Stimulated activated naive CD8-positive, alpha-beta T cell treated with anti-CD3 and anti-CD28 coated beads, Interleukin-15, amount 100 ng/mL, for 72 hours (primary cell): Measurements from ENCODE around the gene GADD45GIP1.

Source experiments
- ATAC-seq: fragments of 150-1000 bp; cut with Tn5 transposase; 2 replicates; pipeline ENCODE4 v1.10.0; 2021; ENCODE audit warnings: mild to moderate bottlenecking, moderate library complexity
- DNase-seq, 2 donors: peaks; one replicate each; pipeline ENCODE4 v3.0.0; 2021 to 2022
- H3K27ac Mint-ChIP-seq, 2 donors: one replicate each; pipeline ENCODE4 v1.8.0; 2022; ENCODE audit warnings: mild to moderate bottlenecking in 2 of 2, mixed read lengths in 2 of 2, moderate library complexity in 2 of 2
- H3K27me3 Mint-ChIP-seq: one replicate; pipeline ENCODE4 v1.8.0; 2022; ENCODE audit warnings: mixed read lengths
- H3K4me1 Mint-ChIP-seq: one replicate; pipeline ENCODE4 v1.8.0; 2022; ENCODE audit warnings: mild to moderate bottlenecking, mixed read lengths
- H3K4me3 Mint-ChIP-seq, 2 donors: one replicate each; pipeline ENCODE4 v1.8.0; 2022; ENCODE audit warnings: mild to moderate bottlenecking in 2 of 2, mixed read lengths in 2 of 2, moderate library complexity in 1 of 2
- H3K9me3 Mint-ChIP-seq, 2 donors: one replicate each; pipeline ENCODE4 v1.8.0; 2022; ENCODE audit warnings: mixed read lengths in 2 of 2

Gene GADD45GIP1

DNA sequence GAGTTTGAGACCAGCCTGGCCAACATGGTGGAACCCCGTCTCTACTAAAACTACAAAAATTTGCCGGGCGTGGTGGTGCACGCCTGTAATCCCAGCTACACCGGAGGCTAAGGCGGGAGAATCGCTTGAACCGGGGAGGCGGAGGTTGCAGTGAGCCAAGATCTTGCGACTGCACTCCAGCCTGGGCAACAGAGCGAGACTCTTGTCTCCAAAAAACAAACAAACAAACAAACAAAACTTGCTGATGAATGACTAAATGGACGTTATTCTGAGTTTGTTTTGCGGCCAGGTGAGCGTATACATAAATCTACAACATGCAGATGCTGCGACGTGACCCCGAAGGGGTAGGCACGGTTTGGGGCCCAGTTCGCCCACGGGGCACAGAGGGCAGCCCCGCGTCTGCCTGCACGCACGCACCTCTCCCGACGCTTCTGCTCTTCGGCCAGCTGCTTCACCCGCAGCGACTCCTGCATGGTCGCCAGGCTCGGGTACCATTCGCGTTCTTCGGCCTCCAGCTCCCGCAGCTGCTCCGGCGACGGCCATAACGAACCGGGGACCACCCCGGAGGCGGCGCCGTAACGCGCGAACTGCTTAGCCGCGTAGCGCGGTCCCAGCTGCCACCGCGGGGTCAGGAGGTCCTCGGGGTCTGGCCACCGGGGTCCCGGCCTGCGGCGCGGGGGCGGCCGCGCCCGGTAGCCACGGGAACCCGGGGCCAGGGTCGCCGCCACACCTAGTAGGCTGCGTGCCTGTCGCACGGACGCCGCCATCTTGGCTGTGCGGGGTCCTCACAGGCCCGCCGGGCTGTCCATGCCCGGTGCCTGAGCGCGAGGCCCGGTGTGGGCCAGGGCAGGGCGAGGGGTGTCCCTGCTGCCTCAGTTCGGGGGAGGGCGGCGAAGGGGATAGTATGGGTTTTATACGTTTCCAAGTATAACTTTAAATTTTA, at the start of gene GADD45GIP1:
TSS of gene GADD45GIP1 (minus strand) at position 778 of the 943 bp plus-strand sequence. CDS start at position 767, 11 bp downstream.
- no peaks in the 10 kb centered on the region for H3K27me3 Mint-ChIP-seq

GRCh38 chr19:13005861-13006370, 48.9 kb upstream of the GADD45GIP1 start:
- peaks cover 9% of the 10 kb centered on the region for H3K4me1 Mint-ChIP-seq
- ATAC-seq (no peak), DNase-seq (no peak)
- peaks cover 36% of the 10 kb centered on the region for H3K27me3 Mint-ChIP-seq
- H3K4me3 Mint-ChIP-seq: no peak overlapping the region
- no peaks in the 10 kb centered on the region for H3K9me3 Mint-ChIP-seq
- H3K27ac Mint-ChIP-seq: no peak overlapping the region

More for the DNA sequence above, at the start of gene GADD45GIP1:
- Mint-ChIP-seq H3K4me3 (peak within 1 kb of the TSS; percentile 71 to 85), H3K9me3 (no peaks in the 10 kb centered on the region), H3K4me1 (peaks cover 46% of the 10 kb centered on the region), H3K27ac (peak within 1 kb of the TSS; percentile 95 to 97)
- DNase-seq: peak; percentile 86 to 90
- ATAC-seq: peak; percentile 96

- Mint-ChIP-seq H3K4me1 (peaks cover 2% of the 10 kb centered on the region), H3K27me3 (peaks cover 30% of the 10 kb centered on the region), H3K4me3 (no peak overlapping the region), H3K27ac (peak overlapping the region; percentile 34 to 60), H3K9me3 (no peaks in the 10 kb centered on the region)
- no peak for DNase-seq
- no peak for ATAC-seq
Measured at GRCh38 chr19:13005253-13005652, 48.2 kb upstream of the GADD45GIP1 start.

GRCh38 chr19:13004273-13004672, 47.2 kb upstream of the GADD45GIP1 start:
- Mint-ChIP-seq H3K4me3 (no peak overlapping the region), H3K27me3 (peaks cover 20% of the 10 kb centered on the region), H3K4me1 (no peaks in the 10 kb centered on the region), H3K27ac (no peak overlapping the region), H3K9me3 (no peaks in the 10 kb centered on the region)
- no peak for ATAC-seq
- DNase-seq: no peak

DNA sequence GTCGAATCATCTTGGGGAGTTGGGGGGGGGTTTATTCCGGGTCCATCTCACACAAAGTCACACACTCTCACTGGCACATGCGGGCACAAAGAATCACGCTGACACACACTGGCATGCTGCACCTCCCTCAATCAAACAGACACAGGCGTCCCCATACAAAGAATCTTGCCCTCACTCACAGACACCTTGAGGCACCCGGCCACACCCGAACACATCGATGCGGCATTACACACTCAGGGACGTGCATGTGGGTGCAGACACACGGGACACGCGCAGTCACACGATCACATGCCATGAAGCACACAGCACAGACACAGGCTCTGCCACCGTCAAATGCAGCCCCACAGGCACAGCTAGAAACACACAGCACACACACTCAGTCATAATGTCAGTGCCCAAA, 46.1 kb upstream of the GADD45GIP1 start:
- Mint-ChIP-seq H3K4me3 (no peak overlapping the region), H3K27me3 (peaks cover 9% of the 10 kb centered on the region), H3K4me1 (no peaks in the 10 kb centered on the region), H3K9me3 (no peaks in the 10 kb centered on the region), H3K27ac (peak overlapping the region in 1 of 2 donors; percentile 62)
- DNase-seq (no peak), ATAC-seq (no peak)

GRCh38 chr19:13002166-13002898, 45.3 kb upstream of the GADD45GIP1 start:
- no peak overlapping the region for H3K27ac Mint-ChIP-seq
- H3K27me3 Mint-ChIP-seq: peaks cover 9% of the 10 kb centered on the region
- H3K9me3 Mint-ChIP-seq: no peaks in the 10 kb centered on the region
- no peak overlapping the region for H3K4me3 Mint-ChIP-seq
- ATAC-seq: peak; percentile 35
- DNase-seq: no peak
- no peaks in the 10 kb centered on the region for H3K4me1 Mint-ChIP-seq

DNA sequence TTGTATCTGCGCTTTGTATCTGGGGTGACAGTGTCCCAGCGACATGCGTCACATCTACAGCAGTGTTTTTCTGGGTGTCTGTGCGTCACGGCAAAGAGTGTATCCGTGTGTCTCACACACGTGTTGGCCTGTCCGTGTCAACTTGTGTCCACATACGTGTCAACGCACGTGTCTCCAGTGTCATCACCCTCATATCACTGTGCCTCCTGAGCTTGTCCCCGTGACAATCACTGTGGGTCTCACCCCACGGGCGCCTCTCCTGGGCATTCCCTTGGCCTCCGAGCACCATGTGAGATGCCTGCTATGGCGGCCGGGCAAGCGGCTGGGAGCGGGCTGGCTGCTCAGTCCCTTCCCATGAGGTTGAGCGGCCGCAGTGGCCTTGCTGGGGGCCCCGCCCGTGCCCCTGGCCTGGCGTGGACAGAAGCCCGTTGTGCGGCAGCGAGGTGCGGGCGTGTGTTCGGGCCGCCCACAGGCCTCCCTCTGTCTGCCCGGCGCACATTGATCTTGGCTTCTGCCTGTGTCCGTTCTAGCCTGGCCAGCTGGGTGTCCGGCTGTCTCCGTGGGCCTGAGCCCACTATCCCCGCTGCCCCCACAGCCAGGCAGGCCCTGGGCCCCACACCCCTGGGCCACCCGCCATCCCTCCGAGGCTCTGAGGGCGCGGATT, 44.6 kb upstream of the GADD45GIP1 start:
- no peaks in the 10 kb centered on the region for H3K4me1 Mint-ChIP-seq
- peaks cover 9% of the 10 kb centered on the region for H3K27me3 Mint-ChIP-seq
- no peak overlapping the region for H3K4me3 Mint-ChIP-seq
- no peaks in the 10 kb centered on the region for H3K9me3 Mint-ChIP-seq
- H3K27ac Mint-ChIP-seq: no peak overlapping the region
- ATAC-seq (peak; percentile 6), DNase-seq (no peak)

GRCh38 chr19:13001166-13001501, 44.1 kb upstream of the GADD45GIP1 start:
- Mint-ChIP-seq H3K9me3 (no peaks in the 10 kb centered on the region), H3K27me3 (peaks cover 9% of the 10 kb centered on the region), H3K4me1 (peaks cover 1% of the 10 kb centered on the region), H3K4me3 (no peak overlapping the region), H3K27ac (no peak overlapping the region)
- no peak for ATAC-seq
- DNase-seq: no peak

DNA sequence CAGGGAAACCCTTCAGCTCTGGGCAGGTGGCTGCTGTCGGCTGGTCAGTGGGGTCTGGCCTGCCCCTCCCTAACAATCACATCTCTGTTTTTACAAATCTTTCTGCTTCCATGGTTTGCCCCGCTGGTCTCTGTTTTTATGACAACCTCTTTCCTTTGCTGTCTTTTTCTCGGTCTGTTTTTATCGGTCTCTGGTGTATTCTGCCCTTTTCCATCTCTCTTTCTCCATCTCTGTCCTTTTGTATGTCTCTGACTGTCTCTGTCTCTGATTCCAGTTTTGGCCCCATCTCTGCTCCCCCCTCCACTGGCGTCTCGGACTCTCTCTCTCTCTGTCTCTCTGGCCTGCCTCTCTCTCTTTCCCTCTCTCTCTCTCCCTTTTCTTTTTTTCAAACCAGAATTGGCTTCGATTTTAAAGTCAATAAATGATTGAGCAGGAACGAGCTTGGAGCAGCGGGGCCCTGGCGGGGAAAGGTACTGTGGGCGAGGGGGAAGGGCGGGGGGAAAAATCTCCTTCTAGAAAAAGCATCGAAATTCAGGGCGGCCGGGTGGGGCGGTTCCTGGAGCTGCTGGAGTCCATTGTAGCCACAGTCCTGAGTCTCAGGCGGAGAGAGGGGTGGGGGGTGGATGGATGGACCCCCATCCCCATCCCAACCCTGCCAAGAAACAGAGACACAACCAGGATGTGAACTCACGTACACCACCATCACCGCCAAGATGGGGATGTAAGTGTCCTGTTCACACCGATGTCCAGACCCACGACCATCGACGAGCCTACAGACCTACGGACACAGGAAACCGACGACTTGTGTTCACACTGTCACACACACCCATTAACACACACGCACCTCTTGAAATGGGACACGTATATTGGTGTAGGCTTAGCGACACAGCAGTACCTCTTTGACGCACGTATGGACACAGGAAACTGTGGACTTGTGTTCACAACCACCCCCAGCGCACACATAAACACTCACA, 41.2 kb upstream of the GADD45GIP1 start:
- Mint-ChIP-seq H3K4me3 (no peak overlapping the region), H3K4me1 (peaks cover 11% of the 10 kb centered on the region), H3K27ac (no peak overlapping the region), H3K27me3 (peaks cover 10% of the 10 kb centered on the region), H3K9me3 (no peaks in the 10 kb centered on the region)
- no peak for DNase-seq
- ATAC-seq: no peak

- no peak overlapping the region for H3K27ac Mint-ChIP-seq
- peaks cover 11% of the 10 kb centered on the region for H3K4me1 Mint-ChIP-seq
- DNase-seq: no peak
- no peaks in the 10 kb centered on the region for H3K9me3 Mint-ChIP-seq
- peak; percentile 10 for ATAC-seq
- H3K27me3 Mint-ChIP-seq: peaks cover 10% of the 10 kb centered on the region
- no peak overlapping the region for H3K4me3 Mint-ChIP-seq
Measured at GRCh38 chr19:12997179-12997966, 40.4 kb upstream of the GADD45GIP1 start.

GRCh38 chr19:12996406-12997094, 39.5 kb upstream of the GADD45GIP1 start:
- no peak for DNase-seq

GRCh38 chr19:12995596-12996405, 38.8 kb upstream of the GADD45GIP1 start:
- Mint-ChIP-seq H3K27ac (no peak overlapping the region), H3K4me3 (peak overlapping the region; percentile 82 to 93), H3K27me3 (peaks cover 10% of the 10 kb centered on the region), H3K4me1 (peaks cover 11% of the 10 kb centered on the region), H3K9me3 (no peaks in the 10 kb centered on the region)
- DNase-seq: no peak
- peak; percentile 47 for ATAC-seq

More at GRCh38 chr19:12996406-12997094, 39.5 kb upstream of the GADD45GIP1 start:
- no peaks in the 10 kb centered on the region for H3K9me3 Mint-ChIP-seq
- ATAC-seq: no peak
- no peak overlapping the region for H3K27ac Mint-ChIP-seq
- peaks cover 10% of the 10 kb centered on the region for H3K27me3 Mint-ChIP-seq
- H3K4me3 Mint-ChIP-seq: peak overlapping the region in 1 of 2 donors; percentile 57
- H3K4me1 Mint-ChIP-seq: peaks cover 11% of the 10 kb centered on the region
